Measurements from ENCODE around the gene SLC9A3.

SLC9A3 gene

DNA sequence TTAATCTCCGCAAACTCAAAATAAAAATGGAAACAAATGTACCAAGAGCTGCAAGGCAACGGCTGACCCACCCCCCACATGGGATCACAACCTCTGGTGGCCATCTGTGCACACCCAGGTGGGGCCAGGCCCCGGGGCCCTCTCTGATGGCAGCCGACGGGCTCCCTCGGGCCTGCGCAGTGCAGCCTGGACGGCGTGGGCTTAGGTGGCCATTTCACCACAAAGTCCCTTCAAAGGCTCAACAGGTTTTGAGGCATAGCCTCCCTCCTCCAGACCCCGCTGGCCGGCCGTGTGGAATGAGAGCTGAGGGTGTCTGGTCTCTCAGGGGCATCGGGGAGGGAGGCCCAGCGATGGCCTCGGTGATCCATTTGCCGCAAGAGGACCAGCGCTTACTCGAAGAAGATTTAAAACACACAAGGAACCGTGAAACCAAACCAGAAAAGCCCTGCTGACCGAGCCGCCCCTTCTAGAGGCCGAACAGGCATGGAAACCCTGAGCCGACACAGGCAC is 45.2 kb upstream of the SLC9A3 start:
- Histone ChIP-seq H3K79me1 (ENCODE audit: low read depth, low read length) (peaks cover 2% of the 10 kb centered on the region), H3K9ac (ENCODE audit: low read depth, low read length, poor library complexity) (no peak overlapping the region), H2BK12ac (ENCODE audit: low read length) (no peak overlapping the region), H3K9me3 (replicated peaks in 1 of 2; ENCODE audit: control insufficient read depth in 2 of 2, insufficient read depth in 1 of 2, low read depth in 1 of 2, low read length in 2 of 2) (peaks cover 7 to 13% of the 10 kb centered on the region in 2 donors), H2BK120ac (ENCODE audit: low read depth, low read length) (no peak overlapping the region), H3K27me3 (ENCODE audit: control insufficient read depth in 3 of 3, insufficient read depth in 3 of 3, low read depth in 1 of 3, low read length in 3 of 3) (peaks cover 0 to 55% (median 12%) of the 10 kb centered on the region in 3 experiments), H3K27ac (replicated peaks; ENCODE audit: low read length) (no peak overlapping the region), H2BK15ac (ENCODE audit: low read length) (peak overlapping the region; percentile 24), H3K4ac (ENCODE audit: low read length) (no peak overlapping the region), H3K18ac (ENCODE audit: low read length) (peak overlapping the region; percentile 44), H3K4me3 (ENCODE audit: low read length in 2 of 2) (no peak overlapping the region), H3K36me3 (replicated peaks in 1 of 2; ENCODE audit: control insufficient read depth in 2 of 2, insufficient read depth in 2 of 2, low read length in 2 of 2) (no peaks in the 10 kb centered on the region), H3K4me2 (ENCODE audit: insufficient read depth, low read length, poor library complexity, severe bottlenecking) (no peak overlapping the region), H4K91ac (ENCODE audit: low read depth, low read length, poor library complexity) (no peak overlapping the region), H3K4me1 (ENCODE audit: control insufficient read depth in 2 of 2, insufficient read depth in 1 of 2, low read depth in 1 of 2, low read length in 2 of 2) (no peaks in the 10 kb centered on the region), H3K14ac (ENCODE audit: low read length) (no peak overlapping the region), H3K23ac (ENCODE audit: low read depth, low read length, poor library complexity) (peak overlapping the region; percentile 93), H2AK5ac (ENCODE audit: low read depth, low read length) (peak overlapping the region; percentile 37), H4K8ac (ENCODE audit: low read depth, low read length) (no peak overlapping the region), H2AFZ (ENCODE audit: low read length) (no peak overlapping the region), H2BK5ac (ENCODE audit: low read length) (peak overlapping the region; percentile 66)
- no peak for DNase-seq (ENCODE audit: low spot score)
- WGBS, 2 donors (ENCODE audit: extremely low coverage in 2 of 2, insufficient read length in 2 of 2, insufficient replicate concordance in 1 of 2), result no CpG with 5 or more reads among the region's 23 CpGs

DNA sequence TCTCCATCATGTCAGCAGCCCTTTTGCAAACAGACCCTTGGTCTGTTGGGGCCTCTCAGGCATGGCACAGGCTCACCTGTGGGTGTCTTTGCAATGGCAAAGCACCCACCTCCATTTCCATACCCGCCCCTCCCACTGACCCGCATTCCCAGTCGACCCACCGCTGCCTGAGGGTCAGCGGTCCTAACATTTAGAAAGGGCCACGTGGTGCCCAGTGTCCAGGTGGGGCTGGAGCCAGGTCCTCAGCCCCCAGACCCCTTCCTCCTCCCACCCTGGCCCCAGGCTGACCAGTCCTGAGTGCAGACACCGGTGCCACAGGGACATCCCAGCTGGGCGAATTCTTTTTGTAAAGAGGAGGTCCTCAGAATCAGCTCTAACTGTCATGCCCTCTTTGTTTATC is 44.6 kb upstream of the SLC9A3 start:
- Histone ChIP-seq H2BK15ac (ENCODE audit: low read length) (no peak overlapping the region), H2BK5ac (ENCODE audit: low read length) (no peak overlapping the region), H4K8ac (ENCODE audit: low read depth, low read length) (no peak overlapping the region), H3K79me1 (ENCODE audit: low read depth, low read length) (peaks cover 2% of the 10 kb centered on the region), H2BK120ac (ENCODE audit: low read depth, low read length) (no peak overlapping the region), H2AK5ac (ENCODE audit: low read depth, low read length) (peak overlapping the region; percentile 70), H3K9ac (ENCODE audit: low read depth, low read length, poor library complexity) (no peak overlapping the region), H3K4me3 (ENCODE audit: low read length in 2 of 2) (peak overlapping the region in 1 of 2 donors; percentile 39), H3K27ac (replicated peaks; ENCODE audit: low read length) (no peak overlapping the region), H3K23ac (ENCODE audit: low read depth, low read length, poor library complexity) (peak overlapping the region; percentile 34), H3K18ac (ENCODE audit: low read length) (peak overlapping the region; percentile 80), H3K4me2 (ENCODE audit: insufficient read depth, low read length, poor library complexity, severe bottlenecking) (no peak overlapping the region), H3K36me3 (replicated peaks in 1 of 2; ENCODE audit: control insufficient read depth in 2 of 2, insufficient read depth in 2 of 2, low read length in 2 of 2) (no peaks in the 10 kb centered on the region), H2BK12ac (ENCODE audit: low read length) (no peak overlapping the region), H3K27me3 (ENCODE audit: control insufficient read depth in 3 of 3, insufficient read depth in 3 of 3, low read depth in 1 of 3, low read length in 3 of 3) (peaks cover 0 to 55% (median 12%) of the 10 kb centered on the region in 3 experiments), H3K4ac (ENCODE audit: low read length) (no peak overlapping the region), H2AFZ (ENCODE audit: low read length) (no peak overlapping the region), H3K4me1 (ENCODE audit: control insufficient read depth in 2 of 2, insufficient read depth in 1 of 2, low read depth in 1 of 2, low read length in 2 of 2) (no peaks in the 10 kb centered on the region), H4K91ac (ENCODE audit: low read depth, low read length, poor library complexity) (no peak overlapping the region), H3K14ac (ENCODE audit: low read length) (no peak overlapping the region), H3K9me3 (replicated peaks in 1 of 2; ENCODE audit: control insufficient read depth in 2 of 2, insufficient read depth in 1 of 2, low read depth in 1 of 2, low read length in 2 of 2) (peaks cover 7 to 13% of the 10 kb centered on the region in 2 donors)
- DNase-seq (ENCODE audit: low spot score), result no peak
- whole genome bisulfite sequencing, 2 donors (ENCODE audit: extremely low coverage in 2 of 2, insufficient read length in 2 of 2, insufficient replicate concordance in 1 of 2), result no CpG with 5 or more reads among the region's 8 CpGs

DNA sequence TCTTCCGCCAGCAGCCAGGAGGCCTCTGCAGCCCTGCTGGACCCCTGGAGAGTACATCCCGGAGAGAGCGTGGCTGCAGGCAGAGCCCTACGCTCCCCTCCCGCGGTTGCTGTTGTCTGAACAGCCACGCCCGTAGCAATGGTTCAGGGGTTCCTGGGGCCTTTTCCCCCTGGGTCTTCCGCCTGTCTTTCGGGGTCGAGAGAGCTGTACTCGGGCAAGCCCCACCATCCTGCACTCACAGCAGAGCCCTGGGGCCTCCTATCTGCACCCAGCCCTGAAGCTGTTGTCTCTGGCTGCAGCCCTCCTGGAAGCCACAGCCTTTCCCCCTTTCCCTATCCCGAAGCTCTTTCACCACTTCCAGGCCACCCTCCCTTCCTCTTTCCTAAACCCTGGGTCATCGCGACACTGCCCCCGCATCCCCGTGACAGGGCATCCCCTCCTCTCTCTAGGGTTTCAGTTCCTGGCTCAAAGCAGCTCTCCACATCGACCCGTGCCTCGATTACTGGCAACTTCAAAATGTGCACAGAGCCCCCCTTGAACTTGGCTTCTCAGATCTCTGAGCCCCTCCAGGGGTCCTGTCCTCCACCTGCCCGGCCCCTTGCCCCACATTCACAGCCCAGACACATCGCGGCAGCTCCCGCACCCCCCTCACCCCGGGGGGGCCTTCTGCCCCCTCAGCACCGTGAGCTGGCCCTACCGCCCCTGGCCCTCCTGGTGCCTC is 44.0 kb upstream of the SLC9A3 start:
- Histone ChIP-seq H2BK120ac (ENCODE audit: low read depth, low read length) (no peak overlapping the region), H4K91ac (ENCODE audit: low read depth, low read length, poor library complexity) (no peak overlapping the region), H3K27ac (replicated peaks; ENCODE audit: low read length) (no peak overlapping the region), H4K8ac (ENCODE audit: low read depth, low read length) (no peak overlapping the region), H3K4me3 (ENCODE audit: low read length in 2 of 2) (no peak overlapping the region), H2BK12ac (ENCODE audit: low read length) (no peak overlapping the region), H3K18ac (ENCODE audit: low read length) (peak overlapping the region; percentile 80), H3K4ac (ENCODE audit: low read length) (peak overlapping the region; percentile 53), H3K23ac (ENCODE audit: low read depth, low read length, poor library complexity) (peak overlapping the region; percentile 34), H3K9ac (ENCODE audit: low read depth, low read length, poor library complexity) (no peak overlapping the region), H2AFZ (ENCODE audit: low read length) (no peak overlapping the region), H3K4me2 (ENCODE audit: insufficient read depth, low read length, poor library complexity, severe bottlenecking) (no peak overlapping the region), H3K27me3 (ENCODE audit: control insufficient read depth in 3 of 3, insufficient read depth in 3 of 3, low read depth in 1 of 3, low read length in 3 of 3) (peaks cover 0 to 55% (median 12%) of the 10 kb centered on the region in 3 experiments), H2AK5ac (ENCODE audit: low read depth, low read length) (peak overlapping the region; percentile 75), H2BK5ac (ENCODE audit: low read length) (no peak overlapping the region), H3K79me1 (ENCODE audit: low read depth, low read length) (peaks cover 2% of the 10 kb centered on the region), H2BK15ac (ENCODE audit: low read length) (peak overlapping the region; percentile 75), H3K9me3 (replicated peaks in 1 of 2; ENCODE audit: control insufficient read depth in 2 of 2, insufficient read depth in 1 of 2, low read depth in 1 of 2, low read length in 2 of 2) (peaks cover 7 to 13% of the 10 kb centered on the region in 2 donors), H3K14ac (ENCODE audit: low read length) (peak overlapping the region; percentile 47), H3K36me3 (replicated peaks in 1 of 2; ENCODE audit: control insufficient read depth in 2 of 2, insufficient read depth in 2 of 2, low read length in 2 of 2) (no peaks in the 10 kb centered on the region), H3K4me1 (ENCODE audit: control insufficient read depth in 2 of 2, insufficient read depth in 1 of 2, low read depth in 1 of 2, low read length in 2 of 2) (no peaks in the 10 kb centered on the region)
- no CpG with 5 or more reads among the region's 27 CpGs for WGBS, 2 donors (ENCODE audit: extremely low coverage in 2 of 2, insufficient read length in 2 of 2, insufficient replicate concordance in 1 of 2)
- no peak for DNase-seq (ENCODE audit: low spot score)

DNA sequence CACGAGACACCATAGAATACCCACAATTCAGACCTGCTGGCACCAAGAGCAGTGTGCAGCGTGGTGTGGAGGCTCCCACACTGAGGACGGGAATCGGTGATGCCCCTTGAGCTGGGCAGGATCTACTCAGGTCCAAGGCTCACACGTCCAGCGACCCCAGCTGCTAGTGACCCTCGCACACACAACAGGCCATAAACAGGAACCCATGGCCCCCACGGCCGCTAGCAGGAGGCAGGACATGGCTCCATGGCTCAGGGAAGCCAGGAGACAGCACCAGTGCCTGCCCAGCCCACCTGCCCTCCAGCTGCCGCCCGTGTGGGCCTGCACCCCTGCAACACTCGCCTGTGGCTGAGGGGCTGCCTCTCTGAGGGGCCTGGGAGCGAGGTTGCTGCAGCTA is 43.4 kb upstream of the SLC9A3 start:
- H4K91ac ChIP-seq (ENCODE audit: low read depth, low read length, poor library complexity), result no peak overlapping the region
- no peak overlapping the region for H2BK5ac ChIP-seq (ENCODE audit: low read length)
- H3K4me3 ChIP-seq (ENCODE audit: low read length in 2 of 2), result no peak overlapping the region
- H3K18ac ChIP-seq (ENCODE audit: low read length), result peak overlapping the region; percentile 64
- peak overlapping the region; percentile 75 for H2BK15ac ChIP-seq (ENCODE audit: low read length)
- DNase-seq (ENCODE audit: low spot score), result no peak
- no peak overlapping the region for H4K8ac ChIP-seq (ENCODE audit: low read depth, low read length)
- peaks cover 2% of the 10 kb centered on the region for H3K79me1 ChIP-seq (ENCODE audit: low read depth, low read length)
- no peak overlapping the region for H2BK120ac ChIP-seq (ENCODE audit: low read depth, low read length)
- peaks cover 7 to 13% of the 10 kb centered on the region in 2 donors for H3K9me3 ChIP-seq (replicated peaks in 1 of 2; ENCODE audit: control insufficient read depth in 2 of 2, insufficient read depth in 1 of 2, low read depth in 1 of 2, low read length in 2 of 2)
- no peak overlapping the region for H2AK5ac ChIP-seq (ENCODE audit: low read depth, low read length)
- WGBS, 2 donors (ENCODE audit: extremely low coverage in 2 of 2, insufficient read length in 2 of 2, insufficient replicate concordance in 1 of 2), result no CpG with 5 or more reads among the region's 13 CpGs
- H3K27me3 ChIP-seq (ENCODE audit: control insufficient read depth in 3 of 3, insufficient read depth in 3 of 3, low read depth in 1 of 3, low read length in 3 of 3), result peaks cover 0 to 54% (median 12%) of the 10 kb centered on the region in 3 experiments
- no peaks in the 10 kb centered on the region for H3K36me3 ChIP-seq (replicated peaks in 1 of 2; ENCODE audit: control insufficient read depth in 2 of 2, insufficient read depth in 2 of 2, low read length in 2 of 2)
- no peak overlapping the region for H3K9ac ChIP-seq (ENCODE audit: low read depth, low read length, poor library complexity)
- H3K27ac ChIP-seq (replicated peaks; ENCODE audit: low read length), result no peak overlapping the region
- H3K4me2 ChIP-seq (ENCODE audit: insufficient read depth, low read length, poor library complexity, severe bottlenecking), result no peak overlapping the region
- H3K4ac ChIP-seq (ENCODE audit: low read length), result peak overlapping the region; percentile 53
- H3K4me1 ChIP-seq (ENCODE audit: control insufficient read depth in 2 of 2, insufficient read depth in 1 of 2, low read depth in 1 of 2, low read length in 2 of 2), result no peaks in the 10 kb centered on the region
- peak overlapping the region; percentile 47 for H3K14ac ChIP-seq (ENCODE audit: low read length)
- peak overlapping the region; percentile 73 for H3K23ac ChIP-seq (ENCODE audit: low read depth, low read length, poor library complexity)
- H2BK12ac ChIP-seq (ENCODE audit: low read length), result no peak overlapping the region
- no peak overlapping the region for H2AFZ ChIP-seq (ENCODE audit: low read length)

Measured in neuronal stem cell (in vitro differentiated cells).